ENCODE data around the gene TSPAN13.

The TSPAN13 gene

GRCh38 chr7:16776053-16776452 is 22.5 kb downstream of the TSPAN13 start:
- no peaks in the 10 kb centered on the region for H3K79me1 ChIP-seq (ENCODE audit: low read length)
- H2AFZ ChIP-seq (ENCODE audit: insufficient read depth, low read length, poor library complexity) = no peak overlapping the region
- no peak for DNase-seq
- no peaks in the 10 kb centered on the region for H3K27me3 ChIP-seq (ENCODE audit: insufficient read depth, low read length)
- H3K27ac ChIP-seq (ENCODE audit: low read depth, low read length) = no peak overlapping the region
- no peak overlapping the region for H4K91ac ChIP-seq (ENCODE audit: low read depth, low read length)
- no peaks in the 10 kb centered on the region for H3K79me2 ChIP-seq (ENCODE audit: control insufficient read depth, insufficient read depth, low read length, poor library complexity)
- no peaks in the 10 kb centered on the region for H3K36me3 ChIP-seq (ENCODE audit: control insufficient read depth in 1 of 2, insufficient read depth in 2 of 2, low read length in 2 of 2)
- no peak overlapping the region for H3K14ac ChIP-seq (ENCODE audit: low read length)
- no peak overlapping the region for H3K4me3 ChIP-seq (ENCODE audit: low read depth, low read length)
- H3K9me3 ChIP-seq (ENCODE audit: insufficient read depth, low read depth, low read length) = no peaks in the 10 kb centered on the region
- H3K9ac ChIP-seq (ENCODE audit: low read length) = no peak overlapping the region
- H3K23ac ChIP-seq (ENCODE audit: low read length) = no peak overlapping the region
- H4K8ac ChIP-seq (ENCODE audit: low read depth, low read length) = no peak overlapping the region
- WGBS (ENCODE audit: extremely low coverage, insufficient coverage, insufficient read length) = no CpG with 5 or more reads among the region's 7 CpGs
- no peak overlapping the region for H3K18ac ChIP-seq (ENCODE audit: low read length)
- H2BK120ac ChIP-seq (ENCODE audit: insufficient read depth, low read length, poor library complexity) = no peak overlapping the region
- H2BK5ac ChIP-seq (ENCODE audit: low read depth, low read length, poor library complexity) = no peak overlapping the region
- no peak overlapping the region for H3K4ac ChIP-seq (ENCODE audit: low read depth, low read length)
- no peaks in the 10 kb centered on the region for H3K4me1 ChIP-seq (ENCODE audit: control insufficient read depth in 1 of 2, insufficient read depth in 2 of 2, low read length in 2 of 2)
- no peak overlapping the region for H4K12ac ChIP-seq (ENCODE audit: low read depth, low read length)
- no peak overlapping the region for H2BK12ac ChIP-seq (ENCODE audit: low read length)
- no peak overlapping the region for H3K4me2 ChIP-seq (ENCODE audit: low read length)
- no peak overlapping the region for H2AK5ac ChIP-seq (ENCODE audit: low read length)

GRCh38 chr7:16778476-16778875 is 24.9 kb downstream of the TSPAN13 start:
- H3K9me3 ChIP-seq (ENCODE audit: insufficient read depth, low read depth, low read length) = no peaks in the 10 kb centered on the region
- H4K8ac ChIP-seq (ENCODE audit: low read depth, low read length) = no peak overlapping the region
- H3K9ac ChIP-seq (ENCODE audit: low read length) = no peak overlapping the region
- H3K79me1 ChIP-seq (ENCODE audit: low read length) = no peaks in the 10 kb centered on the region
- no peak overlapping the region for H2BK12ac ChIP-seq (ENCODE audit: low read length)
- no peak overlapping the region for H3K23ac ChIP-seq (ENCODE audit: low read length)
- H3K79me2 ChIP-seq (ENCODE audit: control insufficient read depth, insufficient read depth, low read length, poor library complexity) = no peaks in the 10 kb centered on the region
- no peak overlapping the region for H3K4ac ChIP-seq (ENCODE audit: low read depth, low read length)
- no peak overlapping the region for H2BK120ac ChIP-seq (ENCODE audit: insufficient read depth, low read length, poor library complexity)
- H3K36me3 ChIP-seq (ENCODE audit: control insufficient read depth in 1 of 2, insufficient read depth in 2 of 2, low read length in 2 of 2) = no peaks in the 10 kb centered on the region
- no peak overlapping the region for H4K91ac ChIP-seq (ENCODE audit: low read depth, low read length)
- no peak overlapping the region for H3K27ac ChIP-seq (ENCODE audit: low read depth, low read length)
- H3K14ac ChIP-seq (ENCODE audit: low read length) = no peak overlapping the region
- no peak overlapping the region for H2AFZ ChIP-seq (ENCODE audit: insufficient read depth, low read length, poor library complexity)
- no peaks in the 10 kb centered on the region for H3K27me3 ChIP-seq (ENCODE audit: insufficient read depth, low read length)
- peak; percentile 27 to 87 for DNase-seq
- no peak overlapping the region for H2AK5ac ChIP-seq (ENCODE audit: low read length)
- H3K4me1 ChIP-seq (ENCODE audit: control insufficient read depth in 1 of 2, insufficient read depth in 2 of 2, low read length in 2 of 2) = no peaks in the 10 kb centered on the region
- no peak overlapping the region for H2BK5ac ChIP-seq (ENCODE audit: low read depth, low read length, poor library complexity)
- no peak overlapping the region for H4K12ac ChIP-seq (ENCODE audit: low read depth, low read length)
- H3K18ac ChIP-seq (ENCODE audit: low read length) = no peak overlapping the region
- H3K4me2 ChIP-seq (ENCODE audit: low read length) = no peak overlapping the region
- H3K4me3 ChIP-seq (ENCODE audit: low read depth, low read length) = no peak overlapping the region
- WGBS (ENCODE audit: extremely low coverage, insufficient coverage, insufficient read length) = no CpG with 5 or more reads among the region's 3 CpGs

GRCh38 chr7:16779051-16779450 is 25.5 kb downstream of the TSPAN13 start:
- Histone ChIP-seq H3K18ac (ENCODE audit: low read length) (no peak overlapping the region), H2AFZ (ENCODE audit: insufficient read depth, low read length, poor library complexity) (no peak overlapping the region), H2BK5ac (ENCODE audit: low read depth, low read length, poor library complexity) (no peak overlapping the region), H3K23ac (ENCODE audit: low read length) (no peak overlapping the region), H3K4me1 (ENCODE audit: control insufficient read depth in 1 of 2, insufficient read depth in 2 of 2, low read length in 2 of 2) (no peaks in the 10 kb centered on the region), H3K9me3 (ENCODE audit: insufficient read depth, low read depth, low read length) (no peaks in the 10 kb centered on the region), H3K14ac (ENCODE audit: low read length) (no peak overlapping the region), H3K36me3 (ENCODE audit: control insufficient read depth in 1 of 2, insufficient read depth in 2 of 2, low read length in 2 of 2) (no peaks in the 10 kb centered on the region), H4K12ac (ENCODE audit: low read depth, low read length) (no peak overlapping the region), H3K79me2 (ENCODE audit: control insufficient read depth, insufficient read depth, low read length, poor library complexity) (no peaks in the 10 kb centered on the region), H2BK12ac (ENCODE audit: low read length) (no peak overlapping the region), H3K4me3 (ENCODE audit: low read depth, low read length) (no peak overlapping the region), H3K27me3 (ENCODE audit: insufficient read depth, low read length) (no peaks in the 10 kb centered on the region), H2AK5ac (ENCODE audit: low read length) (no peak overlapping the region), H3K4ac (ENCODE audit: low read depth, low read length) (no peak overlapping the region), H4K8ac (ENCODE audit: low read depth, low read length) (no peak overlapping the region), H3K27ac (ENCODE audit: low read depth, low read length) (no peak overlapping the region), H3K4me2 (ENCODE audit: low read length) (no peak overlapping the region), H2BK120ac (ENCODE audit: insufficient read depth, low read length, poor library complexity) (no peak overlapping the region), H4K91ac (ENCODE audit: low read depth, low read length) (no peak overlapping the region), H3K79me1 (ENCODE audit: low read length) (no peaks in the 10 kb centered on the region), H3K9ac (ENCODE audit: low read length) (no peak overlapping the region)
- DNase-seq = no peak
- WGBS (ENCODE audit: extremely low coverage, insufficient coverage, insufficient read length) = no CpG with 5 or more reads among the region's 1 CpG

- H3K4me3 ChIP-seq (ENCODE audit: low read depth, low read length) = no peak overlapping the region
- H2AFZ ChIP-seq (ENCODE audit: insufficient read depth, low read length, poor library complexity) = no peak overlapping the region
- no peak overlapping the region for H3K4ac ChIP-seq (ENCODE audit: low read depth, low read length)
- H3K27ac ChIP-seq (ENCODE audit: low read depth, low read length) = no peak overlapping the region
- H2BK120ac ChIP-seq (ENCODE audit: insufficient read depth, low read length, poor library complexity) = no peak overlapping the region
- no peak overlapping the region for H4K8ac ChIP-seq (ENCODE audit: low read depth, low read length)
- H3K79me1 ChIP-seq (ENCODE audit: low read length) = no peaks in the 10 kb centered on the region
- no peaks in the 10 kb centered on the region for H3K79me2 ChIP-seq (ENCODE audit: control insufficient read depth, insufficient read depth, low read length, poor library complexity)
- no peak overlapping the region for H2AK5ac ChIP-seq (ENCODE audit: low read length)
- no peak overlapping the region for H4K12ac ChIP-seq (ENCODE audit: low read depth, low read length)
- H3K9me3 ChIP-seq (ENCODE audit: insufficient read depth, low read depth, low read length) = no peaks in the 10 kb centered on the region
- no peak overlapping the region for H3K18ac ChIP-seq (ENCODE audit: low read length)
- no peak overlapping the region for H3K14ac ChIP-seq (ENCODE audit: low read length)
- H4K91ac ChIP-seq (ENCODE audit: low read depth, low read length) = no peak overlapping the region
- H3K36me3 ChIP-seq (ENCODE audit: control insufficient read depth in 1 of 2, insufficient read depth in 2 of 2, low read length in 2 of 2) = no peaks in the 10 kb centered on the region
- no CpG with 5 or more reads among the region's 1 CpG for WGBS (ENCODE audit: extremely low coverage, insufficient coverage, insufficient read length)
- no peaks in the 10 kb centered on the region for H3K27me3 ChIP-seq (ENCODE audit: insufficient read depth, low read length)
- no peaks in the 10 kb centered on the region for H3K4me1 ChIP-seq (ENCODE audit: control insufficient read depth in 1 of 2, insufficient read depth in 2 of 2, low read length in 2 of 2)
- H3K23ac ChIP-seq (ENCODE audit: low read length) = no peak overlapping the region
- no peak overlapping the region for H2BK5ac ChIP-seq (ENCODE audit: low read depth, low read length, poor library complexity)
- no peak overlapping the region for H3K9ac ChIP-seq (ENCODE audit: low read length)
- no peak overlapping the region for H3K4me2 ChIP-seq (ENCODE audit: low read length)
- no peak overlapping the region for H2BK12ac ChIP-seq (ENCODE audit: low read length)
- no peak for DNase-seq
These were observed 27.0 kb downstream of the TSPAN13 start for GRCh38 chr7:16780596-16780995.

Measured in trophoblast cell (in vitro differentiated cells and primary cell).